Heart left ventricle (tissue), 13 donors: ENCODE data around the gene IGFBP5.

Source experiments
- POLR2A ChIP-seq, 2 donors: fragments of 450-650 bp; IDR thresholded peaks; one replicate each; pipeline ENCODE4 v1.6.1; 2017; ENCODE audit warnings: antibody characterized with exemption in 2 of 2, mild to moderate bottlenecking in 2 of 2, moderate library complexity in 2 of 2
- TF ChIP-seq, protein P1 (sequence below), 12 donors: fragments of 200-600 bp; sonication (generic) in 4 of 12; IDR thresholded peaks; one replicate each; pipeline versions ENCODE4 v1.5.0 to v1.8.0; 2018 to 2022; ENCODE audit warnings: antibody characterized with exemption in 12 of 12, mild to moderate bottlenecking in 5 of 12
- donor health status: ischemic (EF 13 %, LVEDD 7.1; RV severe dilation, severe dysfunction).
- donor health status: DM: no; HTN: yes; CAD: no.
- donor health status: DM: no; HTN: no; CAD: no.
- donor health status: ischemic (EF 25% LVEDD 6.9; RV normal size, moderate dysfunction).
- donor health status: ischemic (EF 25% LVEDD 5.7; RV mildly dilated, moderate dysfunction).
- donor health status: ischemic (EF 35%, LVEDD 5.7; RV mildly dilated, moderate dysfunction).
- donor health status: nonischemic (EF 11% LVEDD 7.7; RV severe dilation, severe dysfunction).
- donor health status: DM: yes; HTN: yes; CAD: no.
- donor health status: PGD.
- donor health status: ischemic (EF 29% LVEDD 5.4; RV normal size, mild dysfunction).
- donor health status: nonischemic (EF 23%, LVEDD 6.1; RV moderate dilation, normal function).

DNA sequence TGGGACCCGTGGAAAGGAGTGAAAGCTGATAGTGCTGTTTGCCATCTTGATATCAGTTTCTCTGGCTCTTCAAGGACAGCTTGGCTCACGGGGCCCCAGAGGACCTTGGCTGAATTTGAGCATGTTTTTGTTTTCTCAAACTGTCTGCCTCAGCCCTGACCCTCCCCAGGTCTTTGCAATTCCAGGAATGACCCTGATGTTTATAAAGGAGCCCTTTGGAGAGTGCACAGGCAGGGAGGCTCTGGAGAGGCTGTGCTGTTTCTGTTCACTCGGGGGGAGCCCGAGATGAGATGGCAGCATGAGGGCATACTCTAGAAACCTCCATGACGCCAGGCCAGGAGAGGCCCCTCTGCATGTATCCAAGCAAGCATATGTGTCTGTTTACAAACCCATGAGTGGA lies 45.8 kb downstream of the IGFBP5 start:
- TF ChIP-seq, protein P1, sequence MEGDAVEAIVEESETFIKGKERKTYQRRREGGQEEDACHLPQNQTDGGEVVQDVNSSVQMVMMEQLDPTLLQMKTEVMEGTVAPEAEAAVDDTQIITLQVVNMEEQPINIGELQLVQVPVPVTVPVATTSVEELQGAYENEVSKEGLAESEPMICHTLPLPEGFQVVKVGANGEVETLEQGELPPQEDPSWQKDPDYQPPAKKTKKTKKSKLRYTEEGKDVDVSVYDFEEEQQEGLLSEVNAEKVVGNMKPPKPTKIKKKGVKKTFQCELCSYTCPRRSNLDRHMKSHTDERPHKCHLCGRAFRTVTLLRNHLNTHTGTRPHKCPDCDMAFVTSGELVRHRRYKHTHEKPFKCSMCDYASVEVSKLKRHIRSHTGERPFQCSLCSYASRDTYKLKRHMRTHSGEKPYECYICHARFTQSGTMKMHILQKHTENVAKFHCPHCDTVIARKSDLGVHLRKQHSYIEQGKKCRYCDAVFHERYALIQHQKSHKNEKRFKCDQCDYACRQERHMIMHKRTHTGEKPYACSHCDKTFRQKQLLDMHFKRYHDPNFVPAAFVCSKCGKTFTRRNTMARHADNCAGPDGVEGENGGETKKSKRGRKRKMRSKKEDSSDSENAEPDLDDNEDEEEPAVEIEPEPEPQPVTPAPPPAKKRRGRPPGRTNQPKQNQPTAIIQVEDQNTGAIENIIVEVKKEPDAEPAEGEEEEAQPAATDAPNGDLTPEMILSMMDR (IDR thresholded peaks at IDR 0.05) = no peak
- no peak for TF ChIP-seq POLR2A (IDR thresholded peaks at IDR 0.05)
